Pancreas (tissue), 10 donors: ENCODE measurements around the gene ST3GAL4. TPM values are rescaled to one million over a fixed set of nuclear protein-coding genes. Genes with fewer than 3 reads are reported as not detected.

Experiments
- ATAC-seq, 4 donors: fragments of 200-7000 bp; cut with Tn5 transposase; one replicate each; pipeline versions ENCODE4 v1.8.0 to v1.9.1; 2020; ENCODE audit warnings: mild to moderate bottlenecking in 4 of 4, moderate library complexity in 4 of 4
- DNase-seq, 6 donors: peaks; one replicate each; pipeline ENCODE4 v3.0.0-alpha.2; 2020
- FAIRE-seq: peaks from 2 replicates; lab custom pipeline; 2012; peaks lifted over from hg19 to GRCh38; lab: Jason Lieb, UNC
- H3K27ac ChIP-seq, 4 donors: fragments of 200-600 bp; sonication (generic); 1 replicate in 3 of 4; 2 replicates in 1 of 4; pipeline versions ENCODE4 v1.5.0 to v1.8.0; 2020
- H3K27me3 ChIP-seq, 4 donors: fragments of 200-600 bp; one replicate each; pipeline ENCODE4 v1.8.0; 2021
- H3K36me3 ChIP-seq, 3 donors: fragments of 200-600 bp; sonication (generic) in 1 of 3; one replicate each; pipeline versions ENCODE4 v1.5.0 to v1.8.0; 2020 to 2021
- H3K4me1 ChIP-seq, 3 donors: fragments of 200-600 bp; one replicate each; pipeline ENCODE4 v1.8.0; 2021
- H3K4me3 ChIP-seq, 4 donors: fragments of 200-600 bp; sonication (generic) in 2 of 4; one replicate each; pipeline versions ENCODE4 v1.5.0 to v1.8.0; 2020 to 2021
- H3K9me3 ChIP-seq, 4 donors: fragments of 200-600 bp; one replicate each; pipeline ENCODE4 v1.8.0; 2021
- CTCF ChIP-seq, 4 donors: fragments of 200-600 bp; sonication (generic) in 3 of 4; IDR thresholded peaks; one replicate each; pipeline versions ENCODE4 v1.5.0 to v1.8.0; 2021; ENCODE audit warnings: antibody characterized with exemption in 4 of 4
- WGBS, 2 donors: extraction: QIAGEN DNeasy Blood & Tissue Kit; methylation state at CpG; one replicate each; pipeline ENCODE4 v1.1.7; 2013; 5-methylcytosine and 5-hydroxymethylcytosine counted together
- intact Hi-C, 3 donors: fragments of 100-400 bp; cut with DNase I; formaldehyde crosslinking; loops; one replicate each; pipeline versions ENCODE4 v1.11.1 to v1.14.2; 2022
- polyA plus RNA-seq, 2 donors: library from polyadenylated mRNA; stranded (reverse); fragments of 200-250 nt; gene quantifications; one replicate each; pipeline ENCODE4 v1.2.3, GENCODE V29; 2013
- total RNA-seq, 6 donors: library from RNA; stranded (reverse); fragmentation: NEBNext Ultra II Directional in 4 of 6; extraction: Animal tissue kit (Norgen Biotek cat#: 25700) in 4 of 6; gene quantifications; one replicate each; pipeline versions ENCODE4 v1.2.1 to v1.2.4, GENCODE V29; 2021 to 2023
- donor health status: healthy with polysubstance abuse.
- donor health status: DM: no; HTN: no; CAD: no; lungs with moderate emphysema.
- donor health status: DM: no; HTN: no; CAD: no.
- donor health status: control.
- donor health status: control.
- donor health status: Bipolar disorder and iron deficiency.
- donor health status: DM: yes; HTN: yes; CAD: no.
- donor health status: DM: no; HTN: no; CAD: no.
- donor health status: DM: no; HTN: no; CAD: no.
- donor health status: DM: yes; HTN: yes; CAD: no.

ST3GAL4 gene
- total and polyA plus RNA-seq, 8 donors = 2.6 to 12.9 (median 9.4) TPM

DNA sequence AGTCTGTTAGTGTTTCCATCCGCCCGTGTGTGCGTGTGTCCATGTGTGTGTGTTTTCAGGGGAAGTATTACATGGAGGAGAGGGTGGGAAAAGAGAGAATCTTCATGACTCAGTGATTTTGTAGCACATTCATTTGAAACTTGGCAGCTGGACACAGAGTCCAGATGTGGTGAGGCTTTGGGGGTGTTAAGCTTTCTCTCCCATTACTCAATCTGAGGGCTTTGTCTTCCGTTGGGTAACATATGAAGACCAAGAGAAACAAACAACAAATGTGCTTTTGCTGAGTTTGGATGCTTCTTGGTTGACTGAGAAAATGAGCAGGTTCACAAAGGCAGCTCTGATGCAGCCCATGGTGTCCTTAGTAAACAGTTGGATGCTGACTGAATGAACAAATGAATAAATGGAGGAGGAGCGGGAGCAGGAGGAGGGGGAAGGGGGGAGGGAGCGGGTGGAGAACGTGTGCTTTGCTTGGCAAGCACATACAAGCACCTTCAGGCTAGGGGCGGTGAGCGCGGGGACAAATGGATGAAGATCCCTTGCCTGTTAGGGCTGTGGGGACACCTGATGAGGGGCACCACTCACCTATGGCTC is 104.3 kb downstream of the ST3GAL4 start:
- Histone ChIP-seq H3K4me1 (no peaks in the 10 kb centered on the region), H3K9me3 (no peaks in the 10 kb centered on the region), H3K27me3 (no peaks in the 10 kb centered on the region), H3K4me3 (no peak overlapping the region), H3K36me3 (no peaks in the 10 kb centered on the region), H3K27ac (peak overlapping the region in 1 of 4 donors; percentile 29)
- WGBS, 2 donors = 72 to 74% methylated on average over 10 of the region's 10 CpGs
- ATAC-seq (peak in 3 of 4 donors; percentile 20 to 47 (median 40)), DNase-seq (peak in 1 of 6 donors; percentile 46), FAIRE-seq (no peak)
- no peak for TF ChIP-seq CTCF (IDR thresholded peaks at IDR 0.05)
- intact Hi-C loops = no loop called here

DNA sequence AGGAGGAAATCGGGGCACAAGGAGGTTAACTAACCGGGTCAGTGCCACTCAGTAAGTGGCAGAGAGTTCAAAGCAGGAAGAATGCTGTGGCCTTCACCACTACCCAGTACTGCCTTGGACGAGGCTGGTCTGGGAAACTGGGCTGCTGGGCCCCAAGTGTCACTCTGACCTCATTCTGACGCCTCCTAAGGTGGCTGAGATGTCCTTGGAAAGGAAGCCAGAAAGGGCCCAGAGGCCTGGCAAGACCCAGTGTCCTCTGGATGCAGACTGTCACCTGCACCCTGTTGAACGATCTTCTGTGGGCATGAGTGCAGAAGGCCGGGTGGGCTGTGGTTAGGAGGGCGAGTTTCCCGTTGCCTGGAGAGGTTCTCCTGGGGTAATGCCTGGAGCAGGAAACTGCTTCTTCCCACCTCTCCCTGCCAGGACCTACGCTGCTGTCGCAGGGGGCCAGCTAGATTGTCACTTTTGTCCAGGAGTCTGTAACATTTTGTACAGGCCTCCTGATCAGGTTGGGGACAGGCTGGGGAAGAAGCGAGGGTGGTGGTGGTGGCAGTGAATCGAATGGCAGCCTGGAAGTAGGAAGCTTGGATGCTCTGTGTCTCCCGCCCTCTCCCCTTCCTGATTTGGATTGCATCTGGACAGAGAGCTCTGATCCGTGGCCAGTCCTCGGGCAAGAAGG is 105.1 kb downstream of the ST3GAL4 start:
- intact Hi-C loops = no loop called here
- DNase-seq = peak in 3 of 6 donors; percentile 45 to 63 (median 62)
- 67 to 73% methylated on average over 15 of the region's 15 CpGs for WGBS, 2 donors

GRCh38 chr11:126461096-126461440 is 105.6 kb downstream of the ST3GAL4 start:
- no peak for TF ChIP-seq CTCF (IDR thresholded peaks at IDR 0.05)
- no peaks in the 10 kb centered on the region for H3K9me3 ChIP-seq
- no peak for FAIRE-seq
- DNase-seq = no peak
- no peaks in the 10 kb centered on the region for H3K36me3 ChIP-seq
- H3K27me3 ChIP-seq = no peaks in the 10 kb centered on the region
- H3K4me3 ChIP-seq = no peak overlapping the region
- ATAC-seq = no peak
- H3K27ac ChIP-seq = no peak overlapping the region
- H3K4me1 ChIP-seq = no peaks in the 10 kb centered on the region
- 80 to 86% methylated on average over 8 of the region's 8 CpGs for WGBS, 2 donors
- intact Hi-C loops = no loop called here

More for the DNA sequence above, 105.1 kb downstream of the ST3GAL4 start:
- H3K27ac ChIP-seq = peak overlapping the region in 1 of 4 donors; percentile 29
- no peaks in the 10 kb centered on the region for H3K9me3 ChIP-seq
- H3K36me3 ChIP-seq = no peaks in the 10 kb centered on the region
- ATAC-seq (peak; percentile 44 to 87 (median 80)), FAIRE-seq (no peak)
- no peak overlapping the region for H3K4me3 ChIP-seq
- no peak for TF ChIP-seq CTCF (IDR thresholded peaks at IDR 0.05)
- H3K4me1 ChIP-seq = no peaks in the 10 kb centered on the region
- no peaks in the 10 kb centered on the region for H3K27me3 ChIP-seq

DNA sequence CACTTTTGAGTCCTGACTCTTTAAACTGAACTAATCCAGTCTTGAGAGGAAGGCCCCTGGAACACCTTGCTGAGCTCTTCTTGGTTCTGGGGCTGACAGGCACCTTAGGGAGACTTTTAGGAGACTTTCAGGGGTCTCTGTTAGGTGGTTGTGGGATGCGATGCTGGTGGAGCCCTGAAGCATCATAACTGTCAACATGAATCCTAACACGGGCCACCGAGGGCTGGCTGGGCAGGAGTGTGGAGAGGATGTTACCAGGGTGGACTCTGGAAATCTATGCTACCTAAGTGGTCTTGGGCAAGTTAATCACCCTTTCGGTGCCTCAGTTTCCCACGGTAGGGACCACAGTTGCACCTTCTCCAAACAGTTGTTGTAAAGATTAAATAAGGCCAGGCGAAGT is 106.5 kb downstream of the ST3GAL4 start:
- H3K4me3 ChIP-seq = no peak overlapping the region
- H3K4me1 ChIP-seq = no peaks in the 10 kb centered on the region
- H3K27me3 ChIP-seq = no peaks in the 10 kb centered on the region
- H3K27ac ChIP-seq = no peak overlapping the region
- no peaks in the 10 kb centered on the region for H3K9me3 ChIP-seq
- WGBS, 2 donors = 74 to 82% methylated on average over 6 of the region's 6 CpGs
- TF ChIP-seq CTCF (IDR thresholded peaks at IDR 0.05) = no peak
- no peaks in the 10 kb centered on the region for H3K36me3 ChIP-seq
- intact Hi-C loops = no loop called here
- no peak for FAIRE-seq
- no peak for DNase-seq
- no peak for ATAC-seq

DNA sequence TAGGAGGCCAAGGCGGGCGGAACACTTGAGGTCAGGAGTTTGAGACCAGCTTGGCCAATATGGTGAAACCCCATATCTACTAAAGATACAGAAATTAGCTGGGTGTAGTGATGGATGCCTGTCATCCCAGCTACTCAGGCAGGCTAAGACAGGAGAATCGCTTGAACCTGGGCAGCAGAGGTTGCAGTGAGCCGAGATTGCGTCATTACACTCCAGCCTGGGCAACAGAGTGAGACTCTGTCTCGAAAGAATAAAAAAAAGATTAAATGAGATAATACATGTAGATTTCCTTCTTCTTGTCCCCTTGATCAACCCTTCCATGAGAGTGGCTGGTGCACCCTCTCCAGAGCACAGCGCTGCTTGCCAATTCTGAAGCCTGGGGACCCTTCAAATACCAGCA is 106.9 kb downstream of the ST3GAL4 start:
- no peaks in the 10 kb centered on the region for H3K36me3 ChIP-seq
- FAIRE-seq = no peak
- no peak for TF ChIP-seq CTCF (IDR thresholded peaks at IDR 0.05)
- H3K9me3 ChIP-seq = no peaks in the 10 kb centered on the region
- DNase-seq = no peak
- no peak for ATAC-seq
- WGBS, 2 donors = 87 to 90% methylated on average over 7 of the region's 7 CpGs
- intact Hi-C loops = no loop called here
- no peaks in the 10 kb centered on the region for H3K27me3 ChIP-seq
- no peak overlapping the region for H3K4me3 ChIP-seq
- no peak overlapping the region for H3K27ac ChIP-seq
- no peaks in the 10 kb centered on the region for H3K4me1 ChIP-seq
